CD4-positive, alpha-beta T cell (primary cell): Measurements from ENCODE around the gene C11orf21. TPM values are rescaled to one million over a fixed set of nuclear protein-coding genes. Genes with fewer than 3 reads are reported as not detected.
A peak's percentile ranks its signal among the peaks of the same experiment; 100 is the strongest.

Experiments used
- ATAC-seq: fragments of 200-7000 bp; cut with Tn5 transposase; one replicate; pipeline ENCODE4 v1.10.0; 2022; ENCODE audit warnings: mild to moderate bottlenecking; ENCODE audit not compliant: poor library complexity
- CTCF ChIA-PET: fragments of 350-600 bp; sonication (Branson Sonifier 250); formaldehyde crosslinking; loops from one replicate; lab custom pipeline; 2021; ENCODE audit warnings: antibody characterized with exemption, inconsistent platforms; lab: Charles Lee
- POLR2A ChIA-PET: fragments of 350-600 bp; sonication (Branson Sonifier 250); formaldehyde crosslinking; loops from one replicate; lab custom pipeline; 2021; ENCODE audit warnings: antibody characterized with exemption, inconsistent platforms; lab: Charles Lee
- DNase-seq, 14 experiments: peaks; one replicate each; pipeline ENCODE4 v3.0.0-alpha.2; 2013 to 2020; ENCODE audit warnings: mixed read lengths in 2 of 14
- H3K27ac ChIP-seq, 2 donors: one replicate each; pipeline versions ENCODE4 v1.5.1 to v1.7.0; 2013; ENCODE audit warnings: low read length in 2 of 2, low read depth in 1 of 2, mild to moderate bottlenecking in 1 of 2
- H3K27me3 ChIP-seq, 2 experiments: 1 replicate in 1 of 2; 2 replicates in 1 of 2; pipeline versions ENCODE4 v1.6.1 to v1.7.0; 2013; ENCODE audit warnings: low read length in 2 of 2, control low read depth in 1 of 2, mild to moderate bottlenecking in 1 of 2, moderate library complexity in 1 of 2; ENCODE audit not compliant: insufficient read depth in 2 of 2, control insufficient read depth in 1 of 2
- H3K36me3 ChIP-seq: one replicate; pipeline ENCODE4 v1.6.1; 2013; ENCODE audit warnings: low read length, control low read depth; ENCODE audit not compliant: insufficient read depth
- H3K4me1 ChIP-seq: one replicate; pipeline ENCODE4 v1.6.1; 2013; ENCODE audit warnings: low read length, control low read depth; ENCODE audit not compliant: insufficient read depth
- H3K4me3 ChIP-seq: one replicate; pipeline ENCODE4 v1.5.1; 2013; ENCODE audit warnings: mild to moderate bottlenecking, low read length, moderate library complexity
- H3K9me3 ChIP-seq, 2 experiments: 1 replicate in 1 of 2; 2 replicates in 1 of 2; pipeline versions ENCODE4 v1.6.1 to v1.7.0; 2013; ENCODE audit warnings: low read length in 2 of 2, mild to moderate bottlenecking in 2 of 2, control low read depth in 1 of 2, moderate library complexity in 1 of 2; ENCODE audit not compliant: control insufficient read depth in 1 of 2, insufficient read depth in 1 of 2
- H3K27ac Mint-ChIP-seq: one replicate; pipeline ENCODE4 v1.8.0; 2020; ENCODE audit warnings: mixed read lengths
- H3K27me3 Mint-ChIP-seq: one replicate; pipeline ENCODE4 v1.8.0; 2021; ENCODE audit warnings: mixed read lengths
- H3K36me3 Mint-ChIP-seq: one replicate; pipeline ENCODE4 v1.8.0; 2021; ENCODE audit warnings: low read depth, mixed read lengths
- H3K4me1 Mint-ChIP-seq: one replicate; pipeline ENCODE4 v1.8.0; 2021; ENCODE audit warnings: low read depth, mixed read lengths
- H3K4me3 Mint-ChIP-seq: one replicate; pipeline ENCODE4 v1.8.0; 2020; ENCODE audit warnings: mild to moderate bottlenecking, mixed read lengths
- H3K9me3 Mint-ChIP-seq: one replicate; pipeline ENCODE4 v1.8.0; 2020; ENCODE audit warnings: mixed read lengths
- intact Hi-C, 2 experiments: fragments of 100-400 bp; cut with DNase I in 1 of 2; cut with micrococcal nuclease in 1 of 2; formaldehyde crosslinking; loops; one replicate each; pipeline versions ENCODE4 v1.15.1 to v1.9.0; 2023 to 2025; cut with DNase I, micrococcal nuclease
- total RNA-seq, 174 experiments: library from RNA in 2 of 174; stranded (reverse) in 2 of 174; gene quantifications; one replicate each; pipeline ENCODE4 v1.2.3 and lab custom pipeline; 2021 to 2026
- TF ChIP-seq, protein P1 (sequence below): fragments of 200-600 bp; IDR thresholded peaks from one replicate; pipeline ENCODE4 v1.8.0; 2022; ENCODE audit warnings: antibody characterized with exemption, mild to moderate bottlenecking

Gene C11orf21
- total RNA-seq, 2 experiments from 2014 or later, result 71.2 to 71.7 TPM

DNA sequence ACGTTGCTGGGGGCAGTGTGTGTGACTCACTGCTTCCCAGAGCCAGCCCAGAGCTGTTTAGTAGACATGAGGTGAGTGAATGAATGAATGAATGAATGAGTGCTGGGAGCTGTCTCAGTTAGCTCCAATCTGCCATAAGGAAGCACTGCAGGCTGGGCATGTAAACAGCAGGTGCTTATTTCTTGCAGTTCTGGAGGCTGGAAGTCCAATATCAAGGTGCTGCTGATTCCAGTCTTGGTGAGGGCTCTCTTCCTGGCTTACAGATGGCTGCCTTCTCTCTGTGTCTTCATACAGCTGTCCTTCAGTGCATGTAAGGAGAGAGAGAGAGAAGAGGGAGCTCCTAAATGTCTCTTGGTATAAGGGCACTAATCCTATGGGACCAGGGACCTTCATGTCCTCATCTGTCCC is 4.1 kb downstream of the C11orf21 start:
- TF ChIP-seq, protein P1, sequence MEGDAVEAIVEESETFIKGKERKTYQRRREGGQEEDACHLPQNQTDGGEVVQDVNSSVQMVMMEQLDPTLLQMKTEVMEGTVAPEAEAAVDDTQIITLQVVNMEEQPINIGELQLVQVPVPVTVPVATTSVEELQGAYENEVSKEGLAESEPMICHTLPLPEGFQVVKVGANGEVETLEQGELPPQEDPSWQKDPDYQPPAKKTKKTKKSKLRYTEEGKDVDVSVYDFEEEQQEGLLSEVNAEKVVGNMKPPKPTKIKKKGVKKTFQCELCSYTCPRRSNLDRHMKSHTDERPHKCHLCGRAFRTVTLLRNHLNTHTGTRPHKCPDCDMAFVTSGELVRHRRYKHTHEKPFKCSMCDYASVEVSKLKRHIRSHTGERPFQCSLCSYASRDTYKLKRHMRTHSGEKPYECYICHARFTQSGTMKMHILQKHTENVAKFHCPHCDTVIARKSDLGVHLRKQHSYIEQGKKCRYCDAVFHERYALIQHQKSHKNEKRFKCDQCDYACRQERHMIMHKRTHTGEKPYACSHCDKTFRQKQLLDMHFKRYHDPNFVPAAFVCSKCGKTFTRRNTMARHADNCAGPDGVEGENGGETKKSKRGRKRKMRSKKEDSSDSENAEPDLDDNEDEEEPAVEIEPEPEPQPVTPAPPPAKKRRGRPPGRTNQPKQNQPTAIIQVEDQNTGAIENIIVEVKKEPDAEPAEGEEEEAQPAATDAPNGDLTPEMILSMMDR, result no peak
- Histone ChIP-seq H3K4me3 (no peak overlapping the region), H3K36me3 (peaks cover 34% of the 10 kb centered on the region), H3K4me1 (peaks cover 44% of the 10 kb centered on the region), H3K9me3 (no peaks in the 10 kb centered on the region), H3K27ac (peak overlapping the region in 1 of 2 donors; percentile 18), H3K27me3 (no peaks in the 10 kb centered on the region)
- no peaks in the 10 kb centered on the region for H3K27me3 Mint-ChIP-seq
- ATAC-seq (no peak), DNase-seq (no peak)
- peak overlapping the region; percentile 68 for H3K27ac Mint-ChIP-seq
- no peaks in the 10 kb centered on the region for H3K9me3 Mint-ChIP-seq
- intact Hi-C loops, result loop anchor here in 1 of 2 experiments (2.0 kb wide), 1 partner anchor 101 kb away; no protein-coding TSS in a partner anchor
- CTCF ChIA-PET, result no interaction called here
- peaks cover 19% of the 10 kb centered on the region for H3K36me3 Mint-ChIP-seq
- peak overlapping the region; percentile 61 for H3K4me3 Mint-ChIP-seq
- H3K4me1 Mint-ChIP-seq, result peaks cover 46% of the 10 kb centered on the region
- POLR2A ChIA-PET, result no interaction called here

DNA sequence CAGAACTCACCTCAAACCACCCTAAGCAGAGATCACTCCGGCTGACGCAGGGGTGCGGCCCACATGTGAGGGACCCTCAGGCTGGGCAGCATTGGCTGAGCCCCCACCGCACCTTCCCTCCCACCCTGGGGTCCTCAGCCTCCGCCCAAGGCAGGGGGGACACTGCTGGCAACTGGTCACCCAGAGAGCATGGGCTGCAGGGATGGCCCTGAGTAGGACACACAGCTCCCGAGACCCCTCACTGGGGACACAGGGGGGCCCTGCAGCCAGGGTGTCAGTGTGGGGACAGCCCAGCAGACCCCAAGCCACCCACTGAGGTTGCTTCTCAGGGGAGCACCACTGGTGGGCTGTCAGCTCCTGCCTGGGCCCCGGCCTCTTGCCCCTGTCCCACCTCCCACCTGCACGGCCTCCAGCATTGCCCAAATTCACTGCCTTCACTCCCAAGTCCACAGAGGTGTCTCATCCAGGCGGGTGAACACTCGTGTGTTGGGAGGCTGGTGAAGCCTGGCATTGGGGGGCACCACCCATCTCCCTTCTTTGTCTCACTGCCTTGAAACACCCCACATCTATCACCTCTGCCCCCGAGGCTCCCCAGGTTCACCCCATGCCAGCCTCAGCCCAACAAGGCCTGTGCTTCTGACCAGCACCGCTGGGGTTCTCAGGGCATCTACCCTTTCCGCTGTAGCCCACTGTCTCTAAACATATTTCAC is 4.7 kb downstream of the C11orf21 start:
- Histone ChIP-seq H3K27ac (peak overlapping the region in 1 of 2 donors; percentile 18), H3K4me1 (peaks cover 38% of the 10 kb centered on the region), H3K9me3 (no peaks in the 10 kb centered on the region), H3K27me3 (no peaks in the 10 kb centered on the region), H3K36me3 (peaks cover 34% of the 10 kb centered on the region), H3K4me3 (no peak overlapping the region)
- no peak overlapping the region for H3K4me3 Mint-ChIP-seq
- no peaks in the 10 kb centered on the region for H3K9me3 Mint-ChIP-seq
- intact Hi-C loops, result no loop called here
- TF ChIP-seq, protein P1, result no peak
- ChIA-PET CTCF (no interaction called here), POLR2A (no interaction called here)
- peaks cover 40% of the 10 kb centered on the region for H3K4me1 Mint-ChIP-seq
- no peak for ATAC-seq
- DNase-seq, result no peak
- H3K27ac Mint-ChIP-seq, result peak overlapping the region; percentile 68
- H3K27me3 Mint-ChIP-seq, result no peaks in the 10 kb centered on the region
- H3K36me3 Mint-ChIP-seq, result peaks cover 19% of the 10 kb centered on the region

DNA sequence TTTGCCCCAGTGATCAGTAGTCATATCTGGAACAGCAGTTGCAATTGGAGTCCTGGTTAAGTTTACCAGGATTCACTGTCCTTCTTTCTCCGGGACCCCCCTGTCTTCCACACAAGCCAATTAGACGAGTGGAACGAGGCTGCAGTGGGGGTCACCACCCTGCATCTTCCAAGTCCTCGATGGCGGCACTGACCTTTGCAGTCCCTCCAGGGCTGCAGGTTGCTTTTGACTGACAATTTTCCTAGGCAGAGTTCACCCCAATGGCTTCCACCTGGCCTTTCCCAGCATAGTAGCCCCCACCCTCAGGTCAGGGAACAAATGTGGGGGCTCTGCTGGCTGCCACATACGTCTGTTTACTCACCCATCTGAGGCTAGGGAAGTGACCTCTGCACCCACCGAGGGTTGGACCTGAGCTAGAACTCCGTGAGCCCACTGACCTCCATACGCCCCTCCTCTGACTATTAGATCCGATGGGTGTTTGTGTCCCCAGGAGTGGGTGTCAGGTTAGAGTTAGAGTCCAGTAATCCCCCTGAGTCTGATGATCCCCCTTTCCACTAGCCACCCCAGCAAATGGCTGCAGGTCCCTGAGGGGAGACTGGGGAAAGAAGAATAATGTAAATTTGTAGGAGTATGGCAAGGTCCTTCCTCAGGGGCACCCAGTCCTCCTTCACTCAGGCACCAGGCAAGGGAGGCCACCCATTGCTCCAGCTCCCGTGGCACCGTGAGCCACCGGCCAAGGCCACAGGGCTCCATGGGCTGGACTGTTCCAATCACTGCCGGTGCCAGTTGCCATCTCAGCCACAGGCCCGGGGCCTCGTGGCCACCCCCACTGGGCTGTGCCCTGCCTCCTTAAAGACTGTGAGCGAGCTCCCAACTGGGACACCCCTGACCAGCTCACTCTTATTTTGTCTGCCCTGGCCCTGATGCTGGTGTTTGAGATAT is 5.5 kb downstream of the C11orf21 start:
- Histone ChIP-seq H3K27me3 (no peaks in the 10 kb centered on the region), H3K4me3 (no peak overlapping the region), H3K4me1 (peaks cover 36% of the 10 kb centered on the region), H3K36me3 (peaks cover 34% of the 10 kb centered on the region), H3K9me3 (no peaks in the 10 kb centered on the region), H3K27ac (no peak overlapping the region)
- ChIA-PET CTCF (no interaction called here), POLR2A (no interaction called here)
- Mint-ChIP-seq H3K27me3 (no peaks in the 10 kb centered on the region), H3K9me3 (no peaks in the 10 kb centered on the region), H3K27ac (no peak overlapping the region), H3K4me3 (no peak overlapping the region), H3K36me3 (peaks cover 13% of the 10 kb centered on the region), H3K4me1 (peaks cover 32% of the 10 kb centered on the region)
- intact Hi-C loops, result no loop called here
- TF ChIP-seq, protein P1, result no peak
- no peak for ATAC-seq
- peak in 1 of 14 experiments; percentile 9 for DNase-seq
